Heart left ventricle (tissue), 13 donors: Measurements from ENCODE around the gene SCIMP.

Experiments
- POLR2A ChIP-seq, 2 donors: fragments of 450-650 bp; IDR thresholded peaks; one replicate each; pipeline ENCODE4 v1.6.1; 2017; ENCODE audit warnings: antibody characterized with exemption in 2 of 2, mild to moderate bottlenecking in 2 of 2, moderate library complexity in 2 of 2
- TF ChIP-seq, protein P1 (sequence below), 12 donors: fragments of 200-600 bp; sonication (generic) in 4 of 12; IDR thresholded peaks; one replicate each; pipeline versions ENCODE4 v1.5.0 to v1.8.0; 2018 to 2022; ENCODE audit warnings: antibody characterized with exemption in 12 of 12, mild to moderate bottlenecking in 5 of 12
- donor health status: ischemic (EF 13 %, LVEDD 7.1; RV severe dilation, severe dysfunction).
- donor health status: DM: no; HTN: yes; CAD: no.
- donor health status: DM: no; HTN: no; CAD: no.
- donor health status: ischemic (EF 25% LVEDD 6.9; RV normal size, moderate dysfunction).
- donor health status: ischemic (EF 25% LVEDD 5.7; RV mildly dilated, moderate dysfunction).
- donor health status: ischemic (EF 35%, LVEDD 5.7; RV mildly dilated, moderate dysfunction).
- donor health status: nonischemic (EF 11% LVEDD 7.7; RV severe dilation, severe dysfunction).
- donor health status: DM: yes; HTN: yes; CAD: no.
- donor health status: PGD.
- donor health status: ischemic (EF 29% LVEDD 5.4; RV normal size, mild dysfunction).
- donor health status: nonischemic (EF 23%, LVEDD 6.1; RV moderate dilation, normal function).

DNA sequence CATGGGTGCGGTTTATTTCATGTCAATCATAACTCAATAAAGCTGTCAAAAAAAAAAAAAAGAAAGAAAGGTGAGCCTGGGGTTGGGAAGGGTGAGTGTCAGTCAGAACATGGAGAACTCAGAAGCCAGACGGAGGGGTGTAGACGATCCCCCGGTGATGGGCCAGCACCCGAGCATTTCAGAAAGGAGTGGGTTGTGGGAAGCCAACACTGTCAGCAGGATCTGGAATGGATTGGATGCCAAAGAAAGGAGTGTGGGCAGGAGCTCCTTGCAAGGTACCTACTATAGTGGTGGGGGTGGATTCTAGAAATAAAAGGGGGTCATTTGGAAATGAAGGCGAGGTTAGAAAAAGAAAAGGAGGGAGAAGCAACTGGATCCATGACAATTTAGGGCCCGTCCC is 19.8 kb upstream of the SCIMP start:
- TF ChIP-seq, protein P1, sequence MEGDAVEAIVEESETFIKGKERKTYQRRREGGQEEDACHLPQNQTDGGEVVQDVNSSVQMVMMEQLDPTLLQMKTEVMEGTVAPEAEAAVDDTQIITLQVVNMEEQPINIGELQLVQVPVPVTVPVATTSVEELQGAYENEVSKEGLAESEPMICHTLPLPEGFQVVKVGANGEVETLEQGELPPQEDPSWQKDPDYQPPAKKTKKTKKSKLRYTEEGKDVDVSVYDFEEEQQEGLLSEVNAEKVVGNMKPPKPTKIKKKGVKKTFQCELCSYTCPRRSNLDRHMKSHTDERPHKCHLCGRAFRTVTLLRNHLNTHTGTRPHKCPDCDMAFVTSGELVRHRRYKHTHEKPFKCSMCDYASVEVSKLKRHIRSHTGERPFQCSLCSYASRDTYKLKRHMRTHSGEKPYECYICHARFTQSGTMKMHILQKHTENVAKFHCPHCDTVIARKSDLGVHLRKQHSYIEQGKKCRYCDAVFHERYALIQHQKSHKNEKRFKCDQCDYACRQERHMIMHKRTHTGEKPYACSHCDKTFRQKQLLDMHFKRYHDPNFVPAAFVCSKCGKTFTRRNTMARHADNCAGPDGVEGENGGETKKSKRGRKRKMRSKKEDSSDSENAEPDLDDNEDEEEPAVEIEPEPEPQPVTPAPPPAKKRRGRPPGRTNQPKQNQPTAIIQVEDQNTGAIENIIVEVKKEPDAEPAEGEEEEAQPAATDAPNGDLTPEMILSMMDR (IDR thresholded peaks at IDR 0.05) = no peak
- no peak for TF ChIP-seq POLR2A (IDR thresholded peaks at IDR 0.05)
